ENCODE results near the gene GRK3.

DNA sequence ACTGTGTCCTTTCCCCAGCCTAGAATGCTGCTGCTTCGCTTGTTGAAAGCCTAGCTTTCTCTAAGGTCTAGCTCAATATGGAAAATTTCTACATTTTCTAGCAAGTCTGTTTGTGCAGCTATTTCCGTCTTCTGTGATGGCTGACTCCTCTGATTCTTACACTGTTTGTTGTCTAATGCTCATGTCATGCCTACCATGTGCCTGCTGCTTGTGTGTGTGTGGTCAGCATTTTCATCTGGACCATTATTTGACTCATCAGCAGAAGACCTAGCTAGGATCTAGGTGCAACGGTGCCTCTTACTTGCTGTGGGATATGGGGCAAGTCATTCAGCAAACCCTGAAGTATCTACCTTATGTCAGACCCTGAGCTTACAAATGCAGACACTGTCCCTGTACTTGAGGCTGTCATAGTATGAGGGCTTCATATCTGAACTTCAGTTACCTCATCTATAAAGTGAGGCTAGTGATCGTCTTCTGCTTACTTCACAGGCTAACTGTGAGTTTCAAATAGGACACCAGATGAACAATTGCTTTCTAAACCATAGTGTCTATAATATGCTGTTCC, 91.0 kb downstream of the GRK3 start:
- TF ChIP-seq, protein P1, sequence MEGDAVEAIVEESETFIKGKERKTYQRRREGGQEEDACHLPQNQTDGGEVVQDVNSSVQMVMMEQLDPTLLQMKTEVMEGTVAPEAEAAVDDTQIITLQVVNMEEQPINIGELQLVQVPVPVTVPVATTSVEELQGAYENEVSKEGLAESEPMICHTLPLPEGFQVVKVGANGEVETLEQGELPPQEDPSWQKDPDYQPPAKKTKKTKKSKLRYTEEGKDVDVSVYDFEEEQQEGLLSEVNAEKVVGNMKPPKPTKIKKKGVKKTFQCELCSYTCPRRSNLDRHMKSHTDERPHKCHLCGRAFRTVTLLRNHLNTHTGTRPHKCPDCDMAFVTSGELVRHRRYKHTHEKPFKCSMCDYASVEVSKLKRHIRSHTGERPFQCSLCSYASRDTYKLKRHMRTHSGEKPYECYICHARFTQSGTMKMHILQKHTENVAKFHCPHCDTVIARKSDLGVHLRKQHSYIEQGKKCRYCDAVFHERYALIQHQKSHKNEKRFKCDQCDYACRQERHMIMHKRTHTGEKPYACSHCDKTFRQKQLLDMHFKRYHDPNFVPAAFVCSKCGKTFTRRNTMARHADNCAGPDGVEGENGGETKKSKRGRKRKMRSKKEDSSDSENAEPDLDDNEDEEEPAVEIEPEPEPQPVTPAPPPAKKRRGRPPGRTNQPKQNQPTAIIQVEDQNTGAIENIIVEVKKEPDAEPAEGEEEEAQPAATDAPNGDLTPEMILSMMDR (IDR thresholded peaks at IDR 0.05; ENCODE audit: low read depth, low read length, poor library complexity, severe bottlenecking) = no peak
- no peak for TF ChIP-seq EZH2phosphoT487 (IDR thresholded peaks at IDR 0.05; ENCODE audit: borderline replicate concordance, low read length)

Measured in DOHH2 (cell line).